ENCODE results near the gene ASB7.
"Not testable (repeated sequence)": the region's sequence is repeated elsewhere in the genome, so short reads cannot be mapped to it uniquely, and the experiment has no call there.

Gene ASB7, protein sequence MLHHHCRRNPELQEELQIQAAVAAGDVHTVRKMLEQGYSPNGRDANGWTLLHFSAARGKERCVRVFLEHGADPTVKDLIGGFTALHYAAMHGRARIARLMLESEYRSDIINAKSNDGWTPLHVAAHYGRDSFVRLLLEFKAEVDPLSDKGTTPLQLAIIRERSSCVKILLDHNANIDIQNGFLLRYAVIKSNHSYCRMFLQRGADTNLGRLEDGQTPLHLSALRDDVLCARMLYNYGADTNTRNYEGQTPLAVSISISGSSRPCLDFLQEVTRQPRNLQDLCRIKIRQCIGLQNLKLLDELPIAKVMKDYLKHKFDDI

DNA sequence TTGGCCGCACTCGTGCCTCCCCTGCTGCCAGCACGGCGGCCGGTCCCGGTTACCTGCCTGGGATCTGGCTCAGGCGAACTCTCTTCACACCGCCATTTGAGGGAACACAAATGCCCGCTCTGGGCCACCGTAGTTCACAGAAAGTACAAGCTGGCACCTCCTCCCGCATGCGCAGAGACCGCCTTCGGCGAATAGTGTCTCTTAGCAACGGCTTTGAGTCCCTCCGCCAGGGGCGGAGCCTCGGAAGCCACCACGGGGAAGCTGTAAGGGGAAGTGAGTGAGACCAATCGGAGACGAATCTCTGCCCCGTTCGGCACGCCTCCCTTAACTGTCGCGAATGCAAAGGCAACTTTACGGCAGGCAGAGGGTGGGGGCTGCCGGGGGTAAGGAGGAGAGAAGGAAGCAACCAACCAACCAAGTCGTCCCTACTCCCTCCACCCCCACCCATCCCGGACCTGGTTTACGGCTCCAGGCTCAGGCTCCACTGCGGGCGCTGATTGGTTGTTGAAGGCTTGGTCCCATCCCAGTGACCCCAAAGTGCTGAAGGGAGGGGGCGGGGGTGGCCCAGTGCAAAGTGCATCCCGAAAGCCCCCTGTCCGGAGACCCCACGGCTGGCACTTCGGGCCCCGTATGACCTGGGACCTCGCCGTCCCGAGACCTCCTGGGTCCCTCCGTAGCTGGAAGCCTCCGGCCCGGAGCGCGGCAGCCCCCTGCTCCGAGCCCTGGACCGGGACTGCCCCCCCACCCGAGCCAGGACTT, at the start of gene ASB7, which contains the start of gene LINS1:
ASB7 (plus strand) TSS at position 526 of the 759 bp plus-strand sequence. CDS start 9,628 bp downstream, outside the sequence.
LINS1 (minus strand) TSS at position 121 of the 759 bp plus-strand sequence. CDS start 21,342 bp downstream, outside the sequence.
- peak; percentile 95 for DNase-seq (ENCODE audit: low spot score)

DNA sequence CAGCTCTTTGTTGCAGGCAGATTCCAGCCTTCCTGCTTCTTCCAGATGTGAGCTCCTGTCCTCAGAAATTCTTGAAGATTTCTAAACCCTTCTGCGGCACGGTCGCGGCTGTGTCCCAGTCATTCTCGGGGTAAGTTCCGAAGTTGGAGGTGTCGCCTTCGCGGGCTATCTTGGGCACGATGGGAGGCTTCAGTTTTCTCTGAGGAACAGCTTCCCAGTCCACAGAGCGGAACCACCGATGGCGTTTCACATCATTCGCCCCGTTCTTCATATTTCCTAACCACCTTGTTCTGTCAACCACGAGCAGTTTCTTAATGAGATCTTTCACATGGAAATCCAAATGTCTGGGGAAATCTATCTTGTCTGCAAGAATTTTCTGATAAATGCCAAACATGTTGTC, 48.9 kb upstream of the ASB7 start:
- DNase-seq (ENCODE audit: low spot score): no peak

DNA sequence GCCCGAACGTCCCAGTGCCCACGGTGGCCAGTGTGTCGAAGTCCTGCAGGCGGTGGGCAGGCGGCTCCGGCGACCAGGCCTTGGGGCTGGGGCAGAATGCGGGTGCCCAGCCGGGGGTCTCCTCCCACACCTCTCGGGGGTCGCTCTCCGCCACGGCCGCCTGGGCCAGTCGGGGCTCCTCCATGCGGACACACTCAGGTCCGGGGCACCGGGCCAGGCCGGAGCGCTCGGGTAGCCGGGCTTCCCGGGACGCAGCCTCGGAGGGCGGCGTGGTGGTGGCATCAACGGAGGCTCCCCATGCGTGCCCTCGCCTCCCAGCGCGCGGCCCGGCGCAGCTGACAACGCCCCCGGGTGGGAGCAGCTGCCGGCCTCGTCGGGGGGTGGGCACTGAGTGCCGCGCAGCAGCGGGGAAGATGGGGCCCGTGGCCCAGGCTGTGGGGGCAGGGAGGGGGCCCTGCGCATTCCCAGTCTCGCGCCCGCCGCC, 43.6 kb upstream of the ASB7 start:
- DNase-seq (ENCODE audit: low spot score): no peak

DNA sequence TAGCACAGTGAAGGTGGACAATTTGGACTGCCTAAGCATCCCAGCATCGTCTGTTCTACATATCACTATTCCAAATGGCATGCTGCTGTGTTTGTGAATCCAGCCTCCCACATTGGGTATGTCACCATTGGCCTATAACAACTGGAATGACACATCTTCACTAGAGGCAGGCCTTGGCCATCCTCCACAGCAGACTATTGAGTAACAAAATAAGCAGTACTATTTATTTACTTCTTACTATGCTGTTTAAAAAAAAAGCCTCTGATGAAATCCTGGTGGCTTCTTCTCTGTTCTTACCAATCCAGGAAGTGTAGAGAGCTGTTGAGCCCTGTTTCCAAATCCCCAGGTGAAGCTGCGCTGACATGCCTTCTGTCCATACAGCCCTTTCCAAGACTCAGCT, 43.1 kb upstream of the ASB7 start:
- DNase-seq (ENCODE audit: low spot score): peak; percentile 10

DNA sequence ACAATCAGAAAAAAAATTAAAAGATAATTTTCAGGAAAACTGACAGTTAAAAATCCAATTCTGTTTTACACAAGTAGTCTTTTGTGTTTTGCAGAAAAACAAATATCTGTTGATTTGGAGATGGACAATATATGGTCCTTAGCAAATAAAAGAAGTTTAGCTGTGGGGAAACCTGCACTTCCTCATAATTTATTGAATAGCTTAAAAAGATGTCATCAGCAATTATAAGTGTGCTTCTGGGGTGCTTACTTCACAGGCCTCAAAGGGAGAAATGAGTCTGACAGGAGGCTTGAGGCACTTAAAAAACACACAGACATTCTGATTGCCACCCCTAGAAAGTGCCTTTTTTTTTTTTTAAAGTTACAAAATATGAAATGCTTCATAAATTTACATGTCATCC, 42.1 kb upstream of the ASB7 start:
- DNase-seq (ENCODE audit: low spot score): no peak

DNA sequence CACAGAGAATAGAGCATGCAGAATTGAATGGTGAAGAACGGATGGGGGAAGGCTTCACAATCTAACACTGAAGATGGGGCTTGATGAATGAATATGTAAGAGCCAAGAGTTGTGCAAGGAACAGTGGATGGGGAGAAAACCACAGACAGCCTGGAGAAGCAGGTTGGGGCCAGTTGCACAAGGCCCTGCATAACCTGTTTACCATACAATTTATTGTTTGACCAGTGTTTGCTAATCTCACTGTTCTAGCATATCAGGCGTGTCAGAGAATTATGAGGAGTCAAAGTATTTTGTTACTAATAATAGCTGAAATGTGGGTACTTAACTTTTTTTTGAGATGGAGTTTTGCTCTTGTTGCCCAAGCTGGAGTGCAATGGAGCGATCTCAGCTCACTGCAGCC, 36.8 kb upstream of the ASB7 start:
- DNase-seq (ENCODE audit: low spot score): no peak

DNA sequence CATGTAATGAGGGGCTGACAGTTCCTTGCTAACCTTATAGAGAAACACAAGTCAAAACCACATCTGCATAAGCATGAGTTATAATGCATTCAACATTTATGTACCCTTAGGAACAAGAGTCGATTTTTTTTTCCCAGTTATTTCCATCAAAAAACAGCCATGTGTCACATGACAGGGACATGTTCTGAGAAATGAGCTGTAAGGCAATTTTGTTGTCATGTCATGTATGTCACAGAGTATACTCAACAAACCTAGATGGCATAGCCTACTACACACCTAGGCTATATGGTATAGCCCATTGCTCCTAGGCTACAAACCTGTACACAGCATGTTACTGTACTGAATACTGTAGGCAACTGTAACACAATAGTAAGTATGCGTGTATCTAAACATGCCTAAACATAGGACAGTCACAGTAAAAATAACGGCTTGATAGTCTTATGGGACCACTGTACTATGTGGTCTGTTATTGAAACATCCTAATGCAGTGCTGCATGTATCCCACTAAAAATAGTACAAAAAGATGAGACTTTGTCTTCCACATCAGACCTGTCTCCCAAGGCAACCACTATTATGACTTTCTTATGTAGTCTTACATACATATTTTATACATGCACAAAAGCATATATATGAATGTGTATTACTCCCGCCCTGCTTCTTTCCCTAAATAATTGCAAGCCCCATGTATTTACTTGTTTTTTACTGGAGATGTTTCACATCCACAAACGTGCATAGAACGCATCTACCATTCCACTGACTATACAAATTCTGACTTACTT, 35.4 kb upstream of the ASB7 start:
- DNase-seq (ENCODE audit: low spot score): no peak

DNA sequence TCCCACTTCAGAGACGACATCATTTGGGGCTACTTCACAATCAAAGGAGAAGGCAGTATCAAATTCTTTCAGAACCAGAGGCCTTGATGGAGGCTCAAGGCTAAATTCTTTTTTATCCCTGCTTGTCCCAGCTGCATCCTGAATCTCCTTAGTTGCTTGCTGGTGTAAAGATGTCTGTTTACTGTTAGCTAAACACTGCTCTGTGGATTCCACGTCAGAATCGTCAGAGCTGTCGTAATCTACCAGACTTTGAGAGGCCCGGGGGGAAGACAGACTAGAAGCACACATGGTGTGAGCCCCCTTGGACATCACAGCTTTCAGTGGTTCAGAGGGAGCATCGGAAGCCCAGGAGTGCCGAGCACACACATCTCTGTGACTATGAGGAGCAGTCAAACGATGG, 33.0 kb upstream of the ASB7 start:
- DNase-seq (ENCODE audit: low spot score): no peak

DNA sequence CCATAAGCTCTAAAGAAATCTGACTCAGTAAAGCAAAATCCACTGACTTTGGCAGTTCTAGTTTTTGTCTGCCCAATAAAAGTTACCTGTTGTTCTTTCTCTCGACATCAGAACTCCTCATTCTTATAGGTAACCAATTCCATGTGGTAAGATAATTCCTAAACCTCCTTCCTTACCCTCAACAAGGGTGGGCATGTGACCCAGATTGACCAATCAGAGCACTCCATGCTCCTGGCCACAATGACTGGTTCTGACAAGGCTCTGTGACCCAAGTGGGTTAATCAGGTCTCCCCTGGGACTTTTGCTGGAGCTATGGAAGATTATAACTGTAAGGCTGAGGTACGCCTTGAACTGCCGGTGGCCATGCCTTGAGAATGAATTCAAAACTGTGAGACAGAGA, 32.1 kb upstream of the ASB7 start:
- DNase-seq (ENCODE audit: low spot score): peak; percentile 42

DNA sequence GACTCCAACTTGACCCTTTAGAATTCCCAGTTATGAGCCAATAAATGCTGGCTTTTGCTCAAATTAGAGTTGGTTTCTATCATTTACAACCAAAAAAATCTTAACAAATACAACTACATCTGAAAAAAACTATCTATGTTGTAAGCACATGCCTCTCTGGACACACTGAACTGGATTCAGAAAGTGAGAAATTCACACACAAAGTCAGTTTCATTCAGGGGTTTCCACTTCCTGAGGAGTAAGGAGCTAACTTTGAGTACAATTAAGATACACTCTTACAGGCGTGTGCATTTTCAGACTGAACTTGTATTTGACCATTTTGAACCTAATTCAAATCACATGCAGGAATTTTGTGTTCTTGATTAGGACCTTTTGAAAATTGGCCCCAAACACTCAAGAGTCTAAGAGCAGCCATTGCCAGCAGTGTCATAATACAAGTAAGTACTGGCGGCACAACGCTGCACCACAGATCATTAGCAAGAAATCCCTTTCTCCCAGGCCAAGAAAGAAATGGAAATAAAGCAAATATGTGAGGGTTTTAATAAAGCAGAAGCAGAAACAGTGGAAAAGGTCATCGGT, 31.6 kb upstream of the ASB7 start:
- DNase-seq (ENCODE audit: low spot score): no peak

DNA sequence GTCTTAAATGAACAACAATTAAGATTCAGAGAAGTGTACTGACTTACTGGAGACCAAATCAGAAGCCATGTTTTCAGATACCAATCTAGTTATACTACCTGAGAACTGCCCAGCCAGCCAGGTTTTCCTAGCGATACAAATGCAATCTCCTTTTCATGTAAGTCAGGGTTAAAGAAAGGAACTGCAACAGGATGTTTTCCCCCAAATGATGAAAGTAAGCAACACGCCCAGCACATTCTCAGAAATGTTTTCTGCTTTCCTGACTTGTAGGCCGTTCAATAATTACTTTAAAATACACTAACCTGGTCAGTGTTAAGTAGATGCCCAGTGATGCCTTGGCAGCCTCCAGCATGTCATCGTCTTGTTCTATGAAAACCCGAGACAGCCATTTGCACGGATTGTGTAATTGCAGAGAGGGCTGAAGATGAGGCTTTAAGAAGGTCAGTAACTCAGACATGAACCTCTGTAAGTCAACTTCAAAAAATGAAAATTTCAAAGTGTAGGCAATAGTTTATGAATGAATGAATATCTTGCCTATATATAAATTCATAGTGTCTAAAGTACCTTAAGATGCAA, 30.7 kb upstream of the ASB7 start:
- DNase-seq (ENCODE audit: low spot score): no peak

DNA sequence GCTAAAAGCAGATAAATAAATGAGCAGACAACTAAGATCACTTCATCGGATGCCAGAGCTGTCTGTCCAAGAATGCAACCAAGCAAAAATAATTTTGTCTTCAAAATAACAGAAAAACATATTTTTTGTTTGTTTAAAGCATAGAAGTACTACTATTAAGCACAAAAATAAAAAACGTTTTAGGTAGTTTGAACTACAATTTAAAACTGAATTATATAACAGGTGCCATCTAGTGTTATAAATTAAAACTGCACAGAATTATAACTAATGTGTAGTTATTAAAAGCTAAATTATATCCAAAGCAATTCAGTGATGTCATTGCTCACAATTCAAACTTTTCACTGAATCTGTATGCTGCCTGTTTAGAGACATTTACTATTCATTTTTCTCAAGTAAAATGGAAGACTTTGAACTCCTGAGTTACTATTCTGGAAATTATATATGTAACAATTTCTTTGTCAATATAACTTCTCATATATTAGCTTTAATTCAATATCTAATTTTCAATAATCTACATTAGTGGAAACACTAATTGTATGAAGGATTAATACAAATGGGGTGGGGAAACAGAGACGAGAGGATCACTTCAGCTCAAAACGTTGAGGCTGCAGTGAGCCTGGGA, 29.9 kb upstream of the ASB7 start:
- DNase-seq (ENCODE audit: low spot score): no peak

DNA sequence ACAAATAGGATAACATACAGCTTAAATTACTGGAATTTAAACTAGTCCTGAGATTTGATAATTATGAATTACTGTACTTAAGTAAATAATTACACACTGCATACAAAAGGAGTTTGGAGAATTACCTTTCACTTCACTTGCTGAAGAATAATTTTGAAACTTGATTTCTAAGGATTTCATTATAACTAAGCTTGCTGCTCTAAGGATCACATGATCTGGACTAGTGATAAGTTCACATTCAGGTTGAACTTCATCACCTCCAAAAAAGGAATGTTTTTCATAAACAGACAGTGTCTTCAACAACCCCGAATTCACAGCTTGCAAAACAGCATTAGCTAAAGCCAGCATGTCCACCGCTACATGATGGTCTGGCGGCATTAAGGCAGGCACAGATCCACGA, 28.9 kb upstream of the ASB7 start:
- DNase-seq (ENCODE audit: low spot score): no peak

DNA sequence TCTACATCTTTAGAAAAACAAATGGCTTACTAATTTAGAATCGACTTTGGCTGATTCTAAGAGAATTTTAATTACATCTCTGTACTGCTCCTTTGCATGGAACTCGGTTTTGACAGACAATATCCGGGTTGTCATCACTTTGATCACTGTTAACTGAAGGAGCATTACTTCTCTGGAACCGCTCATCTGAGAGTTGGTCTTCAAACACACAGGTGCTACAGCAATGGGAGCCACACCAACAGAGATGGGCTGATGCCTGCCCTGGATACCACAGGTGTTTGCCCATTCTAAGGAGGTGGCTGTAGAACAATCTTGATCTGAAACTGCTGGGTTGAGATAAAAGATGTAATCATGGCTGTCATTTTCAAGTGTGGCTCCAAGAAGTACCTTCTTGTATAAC, 22.0 kb upstream of the ASB7 start:
- no peak for DNase-seq (ENCODE audit: low spot score)

DNA sequence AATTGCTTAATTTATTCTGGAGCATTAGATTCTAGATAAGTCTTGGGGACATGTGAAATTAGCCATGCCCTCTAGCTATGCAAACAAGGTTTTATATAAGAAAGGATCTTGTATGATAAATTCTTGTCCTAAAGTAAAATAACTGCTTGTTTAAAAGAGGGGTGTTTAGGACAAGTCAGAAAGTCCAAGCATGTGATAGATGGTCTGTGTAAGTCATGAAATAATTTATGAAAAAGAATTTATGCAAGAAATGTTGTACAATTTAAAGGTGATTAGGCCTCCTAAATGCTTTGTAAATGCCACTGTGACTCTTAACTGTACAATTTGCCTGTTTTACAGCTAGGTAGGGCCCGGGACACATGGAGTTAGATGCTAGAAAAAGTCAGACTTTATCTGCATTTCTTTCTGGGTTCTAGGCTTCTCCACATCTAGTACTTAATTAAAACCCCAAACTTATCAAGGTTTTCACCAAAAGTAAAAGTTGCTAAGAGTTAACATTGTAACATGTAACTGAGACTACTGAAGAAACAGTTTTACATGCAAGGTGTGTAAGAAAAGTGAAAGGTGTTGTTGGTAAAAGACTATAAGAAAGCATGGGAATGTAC, 13.6 kb upstream of the ASB7 start:
- DNase-seq (ENCODE audit: low spot score): no peak

DNA sequence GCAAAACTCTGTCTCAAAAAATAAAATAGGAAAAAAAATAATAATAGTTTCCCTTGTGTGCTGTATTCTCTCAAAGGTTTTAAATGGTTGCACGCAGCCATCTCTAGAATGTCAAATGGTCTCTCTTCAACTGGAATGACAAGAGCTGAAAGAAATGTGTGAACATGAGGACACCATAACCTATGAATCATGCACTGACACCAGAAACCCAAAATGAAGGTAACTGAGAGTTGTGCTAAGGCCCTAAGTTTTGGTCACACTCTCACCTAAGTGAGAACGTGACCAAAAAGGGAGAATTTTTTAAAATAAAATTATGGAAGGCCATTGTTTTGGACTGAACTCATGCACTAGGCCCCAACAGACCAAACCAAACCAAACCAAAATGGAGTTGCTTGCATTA, 11.2 kb upstream of the ASB7 start:
- DNase-seq (ENCODE audit: low spot score): not testable (repeated sequence)

DNA sequence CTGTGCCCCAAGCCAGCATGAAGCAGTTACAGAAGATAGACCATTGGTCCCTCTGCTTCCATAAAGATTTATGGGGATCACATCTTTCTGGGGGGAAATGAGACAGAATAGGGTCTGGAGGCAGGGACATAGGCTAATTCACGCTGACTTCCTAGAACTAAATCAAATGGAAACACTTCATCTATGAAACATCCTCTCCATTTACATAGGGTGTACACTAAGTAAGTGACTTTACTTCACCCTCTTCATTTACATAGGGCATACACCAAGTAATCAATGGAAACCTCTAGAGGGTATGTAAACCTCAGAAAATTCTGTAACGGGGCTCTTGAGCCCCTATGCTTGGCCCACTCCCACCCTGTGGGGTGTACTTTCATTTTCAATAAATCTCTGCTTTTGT, 10.6 kb upstream of the ASB7 start:
- DNase-seq (ENCODE audit: low spot score): no peak

DNA sequence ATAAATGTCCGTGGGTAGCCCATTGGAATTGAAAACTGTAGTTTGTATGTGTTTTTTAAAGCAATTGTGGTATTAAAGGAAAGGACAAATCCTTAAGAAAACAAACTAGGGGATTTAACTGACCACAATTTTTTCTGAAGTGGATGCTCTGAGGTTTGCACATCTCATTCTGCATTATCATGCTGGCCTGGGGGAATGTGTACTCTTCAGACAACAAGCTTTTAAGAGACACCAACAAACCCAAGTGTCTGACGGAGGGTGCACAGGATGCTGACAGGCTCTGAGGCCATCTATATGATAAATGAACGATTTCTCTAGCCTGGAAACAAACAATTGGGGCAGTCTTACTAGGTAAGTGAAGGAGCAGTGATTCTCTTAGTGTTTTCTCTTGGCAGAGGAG, 9.5 kb upstream of the ASB7 start:
- DNase-seq (ENCODE audit: low spot score): no peak

DNA sequence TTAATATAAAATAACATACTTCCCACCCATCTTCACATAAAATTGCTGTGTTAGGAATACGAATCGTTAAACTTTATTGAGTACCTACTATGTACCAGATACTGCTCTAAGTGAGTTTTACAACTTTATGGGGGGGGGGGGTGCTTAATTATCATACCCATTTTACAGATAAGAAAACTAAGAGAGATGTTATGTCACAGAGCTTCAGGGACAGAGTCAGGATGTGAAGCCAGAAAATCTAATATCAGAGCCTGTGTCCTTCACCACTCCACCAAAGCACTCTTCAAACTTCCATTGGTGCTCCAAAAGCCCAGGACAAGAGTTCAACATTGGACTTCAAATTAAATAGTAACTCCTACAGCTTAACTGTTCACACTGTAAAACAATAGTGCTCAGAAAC, 9.0 kb upstream of the ASB7 start:
- no peak for DNase-seq (ENCODE audit: low spot score)

DNA sequence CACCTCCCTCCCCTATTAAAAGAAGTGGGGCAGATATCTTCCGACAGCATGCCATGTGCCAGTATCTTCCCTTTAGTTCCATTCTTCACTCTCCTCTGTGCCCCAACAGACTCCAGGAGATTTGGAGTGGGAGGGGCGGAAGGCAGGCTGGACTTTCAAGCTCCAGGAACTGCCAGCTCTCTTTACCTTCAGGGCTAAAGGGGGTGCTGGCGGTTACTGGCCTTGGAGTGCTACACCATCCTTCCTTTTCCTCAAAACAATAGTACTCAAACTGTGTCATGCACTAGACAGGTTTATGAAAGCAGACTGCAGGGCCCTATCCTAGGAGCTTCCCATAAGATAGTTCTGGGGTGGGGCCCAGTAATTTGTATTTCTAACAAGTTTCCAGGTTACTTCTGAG, 6.4 kb upstream of the ASB7 start:
- DNase-seq (ENCODE audit: low spot score): no peak

DNA sequence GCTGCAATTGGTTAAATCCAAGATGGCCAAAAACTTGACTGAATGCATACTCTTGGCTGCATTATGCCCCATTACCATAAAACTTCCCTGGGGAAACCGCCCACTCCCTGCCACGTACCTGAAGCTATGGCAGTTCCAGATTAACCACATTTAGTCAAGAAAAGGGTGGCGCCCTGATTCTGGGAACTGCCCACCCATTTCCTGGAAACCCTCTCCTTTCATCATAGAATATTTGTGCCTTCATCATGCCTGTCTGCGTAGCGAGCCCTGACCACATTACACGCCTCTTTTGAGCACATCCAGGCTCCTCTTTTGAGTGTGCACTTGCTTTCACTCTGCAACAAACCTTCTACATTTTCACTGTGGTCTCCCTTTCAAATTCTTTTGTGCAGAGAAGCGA, 5.6 kb upstream of the ASB7 start:
- DNase-seq (ENCODE audit: low spot score): no peak
